Measurements from ENCODE around the gene SRPX2. TPM values are rescaled to one million over a fixed set of nuclear protein-coding genes. Genes with fewer than 3 reads are reported as not detected.

The SRPX2 gene
- total and polyA plus RNA-seq, 2 experiments from 2014 or later: 22.9 to 24.9 TPM

DNA sequence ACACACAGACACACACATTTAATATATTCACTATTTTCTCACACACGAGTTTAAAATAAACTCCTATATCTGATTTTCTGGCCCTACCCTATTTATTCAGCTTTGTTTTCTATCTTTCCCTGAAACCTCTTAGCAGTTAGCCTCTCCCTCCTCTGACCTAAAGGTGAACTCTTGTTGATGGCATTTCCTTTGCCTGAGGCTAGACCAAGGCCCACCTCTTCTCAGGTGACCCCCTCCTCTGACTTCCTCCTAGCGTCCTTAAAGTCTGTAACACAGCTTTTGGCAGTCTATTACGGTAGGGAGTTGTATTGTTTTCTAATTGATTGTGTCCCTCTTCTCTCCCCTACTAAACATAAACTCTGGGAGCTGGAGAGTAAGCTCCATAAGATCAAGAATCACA, 1.7 kb upstream of the SRPX2 start:
- no peaks in the 10 kb centered on the region for H3K36me3 ChIP-seq (replicated peaks; ENCODE audit: insufficient read depth, low read depth)
- WGBS (ENCODE audit: low lambda C conversion rate, missing lambda C conversion rate): 39% methylated on average over 3 of the region's 3 CpGs
- H3K4me3 ChIP-seq: no peak overlapping the region
- H3K9me3 ChIP-seq (ENCODE audit: low read depth): no peaks in the 10 kb centered on the region
- no peak overlapping the region for H3K27ac ChIP-seq
- H4K20me1 ChIP-seq (ENCODE audit: insufficient read depth, poor library complexity, severe bottlenecking): no peaks in the 10 kb centered on the region
- no peaks in the 10 kb centered on the region for H3K79me2 ChIP-seq
- TF ChIP-seq EZH2phosphoT487 (IDR thresholded peaks at IDR 0.05; ENCODE audit: low read depth, severe bottlenecking, unreplicated experiment) (no peak), EZH2 (IDR thresholded peaks at IDR 0.05; ENCODE audit: borderline replicate concordance) (no peak)
- TF ChIP-seq, protein P1, sequence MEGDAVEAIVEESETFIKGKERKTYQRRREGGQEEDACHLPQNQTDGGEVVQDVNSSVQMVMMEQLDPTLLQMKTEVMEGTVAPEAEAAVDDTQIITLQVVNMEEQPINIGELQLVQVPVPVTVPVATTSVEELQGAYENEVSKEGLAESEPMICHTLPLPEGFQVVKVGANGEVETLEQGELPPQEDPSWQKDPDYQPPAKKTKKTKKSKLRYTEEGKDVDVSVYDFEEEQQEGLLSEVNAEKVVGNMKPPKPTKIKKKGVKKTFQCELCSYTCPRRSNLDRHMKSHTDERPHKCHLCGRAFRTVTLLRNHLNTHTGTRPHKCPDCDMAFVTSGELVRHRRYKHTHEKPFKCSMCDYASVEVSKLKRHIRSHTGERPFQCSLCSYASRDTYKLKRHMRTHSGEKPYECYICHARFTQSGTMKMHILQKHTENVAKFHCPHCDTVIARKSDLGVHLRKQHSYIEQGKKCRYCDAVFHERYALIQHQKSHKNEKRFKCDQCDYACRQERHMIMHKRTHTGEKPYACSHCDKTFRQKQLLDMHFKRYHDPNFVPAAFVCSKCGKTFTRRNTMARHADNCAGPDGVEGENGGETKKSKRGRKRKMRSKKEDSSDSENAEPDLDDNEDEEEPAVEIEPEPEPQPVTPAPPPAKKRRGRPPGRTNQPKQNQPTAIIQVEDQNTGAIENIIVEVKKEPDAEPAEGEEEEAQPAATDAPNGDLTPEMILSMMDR (IDR thresholded peaks at IDR 0.05; ENCODE audit: poor library complexity): no peak
- no peaks in the 10 kb centered on the region for H3K9me2 ChIP-seq (replicated peaks; ENCODE audit: insufficient read depth)
- no peak for DNase-seq (ENCODE audit: low spot score)
- peaks cover 21% of the 10 kb centered on the region for H3K4me1 ChIP-seq (ENCODE audit: insufficient read depth)
- H3K27me3 ChIP-seq: no peaks in the 10 kb centered on the region
- H3K4me2 ChIP-seq: no peak overlapping the region
- H2AFZ ChIP-seq: no peak overlapping the region

DNA sequence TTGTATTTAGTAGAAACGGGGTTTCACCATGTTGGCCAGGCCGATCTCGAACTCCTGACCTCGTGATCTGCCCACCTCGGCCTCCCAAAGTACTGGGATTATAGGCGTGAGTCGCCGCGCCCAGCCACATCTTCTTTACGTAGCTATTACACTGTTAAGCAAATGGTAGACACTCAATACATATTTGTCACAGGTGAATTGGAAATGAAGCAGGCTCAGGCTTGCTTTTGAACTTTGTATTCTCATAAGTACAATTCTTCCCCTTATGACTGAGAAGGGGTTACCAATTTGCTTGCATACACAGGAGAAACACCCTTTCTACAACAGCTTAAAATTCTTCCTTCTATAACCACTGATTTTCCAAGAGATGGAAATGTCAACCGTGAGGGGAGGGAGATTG, 787 bp upstream of the SRPX2 start:
- Histone ChIP-seq H3K9me2 (replicated peaks; ENCODE audit: insufficient read depth) (no peaks in the 10 kb centered on the region), H3K4me2 (peak overlapping the region; percentile 48), H4K20me1 (ENCODE audit: insufficient read depth, poor library complexity, severe bottlenecking) (no peaks in the 10 kb centered on the region), H3K27ac (peak overlapping the region; percentile 66), H2AFZ (no peak overlapping the region), H3K9me3 (ENCODE audit: low read depth) (no peaks in the 10 kb centered on the region), H3K4me3 (no peak overlapping the region), H3K36me3 (replicated peaks; ENCODE audit: insufficient read depth, low read depth) (no peaks in the 10 kb centered on the region), H3K79me2 (no peaks in the 10 kb centered on the region), H3K27me3 (no peaks in the 10 kb centered on the region), H3K4me1 (ENCODE audit: insufficient read depth) (peaks cover 30% of the 10 kb centered on the region)
- 83% methylated on average over 11 of the region's 11 CpGs for WGBS (ENCODE audit: low lambda C conversion rate, missing lambda C conversion rate)
- no peak for DNase-seq (ENCODE audit: low spot score)
- TF ChIP-seq, protein P1 (IDR thresholded peaks at IDR 0.05; ENCODE audit: poor library complexity): no peak
- no peak for TF ChIP-seq EZH2 (IDR thresholded peaks at IDR 0.05; ENCODE audit: borderline replicate concordance)
- no peak for TF ChIP-seq EZH2phosphoT487 (IDR thresholded peaks at IDR 0.05; ENCODE audit: low read depth, severe bottlenecking, unreplicated experiment)

DNA sequence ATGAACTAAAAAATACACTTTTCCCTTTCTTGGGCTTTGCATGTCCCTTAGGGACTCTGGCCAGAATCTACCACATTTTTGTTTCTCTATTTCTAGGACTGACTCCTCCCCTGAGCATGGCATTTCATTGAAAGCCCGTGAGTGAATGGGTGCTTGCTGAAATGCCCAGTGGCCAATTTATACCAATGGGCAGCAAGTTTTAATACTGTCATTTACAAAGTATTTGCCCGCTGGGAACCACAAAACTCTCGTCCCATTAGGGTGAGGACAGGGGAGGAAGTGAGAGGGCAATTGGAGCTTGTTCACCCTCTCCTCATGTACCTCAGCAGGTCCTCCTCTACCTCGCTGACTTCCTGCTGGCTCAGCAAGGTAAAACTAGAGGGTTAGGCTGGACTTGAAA, 1.1 kb downstream of the SRPX2 start:
- no peak for DNase-seq (ENCODE audit: low spot score)
- no peaks in the 10 kb centered on the region for H4K20me1 ChIP-seq (ENCODE audit: insufficient read depth, poor library complexity, severe bottlenecking)
- no peaks in the 10 kb centered on the region for H3K9me3 ChIP-seq (ENCODE audit: low read depth)
- no peak overlapping the region for H3K4me3 ChIP-seq
- H3K27me3 ChIP-seq: no peaks in the 10 kb centered on the region
- no peaks in the 10 kb centered on the region for H3K9me2 ChIP-seq (replicated peaks; ENCODE audit: insufficient read depth)
- no peak overlapping the region for H2AFZ ChIP-seq
- TF ChIP-seq EZH2phosphoT487 (IDR thresholded peaks at IDR 0.05; ENCODE audit: low read depth, severe bottlenecking, unreplicated experiment) (no peak), EZH2 (IDR thresholded peaks at IDR 0.05; ENCODE audit: borderline replicate concordance) (no peak)
- TF ChIP-seq, protein P1 (IDR thresholded peaks at IDR 0.05; ENCODE audit: poor library complexity): no peak
- H3K36me3 ChIP-seq (replicated peaks; ENCODE audit: insufficient read depth, low read depth): no peaks in the 10 kb centered on the region
- WGBS (ENCODE audit: low lambda C conversion rate, missing lambda C conversion rate): 71% methylated on average over 4 of the region's 4 CpGs
- peak overlapping the region; percentile 52 for H3K27ac ChIP-seq
- H3K4me1 ChIP-seq (ENCODE audit: insufficient read depth): peaks cover 45% of the 10 kb centered on the region
- peak overlapping the region; percentile 39 for H3K4me2 ChIP-seq
- no peaks in the 10 kb centered on the region for H3K79me2 ChIP-seq

DNA sequence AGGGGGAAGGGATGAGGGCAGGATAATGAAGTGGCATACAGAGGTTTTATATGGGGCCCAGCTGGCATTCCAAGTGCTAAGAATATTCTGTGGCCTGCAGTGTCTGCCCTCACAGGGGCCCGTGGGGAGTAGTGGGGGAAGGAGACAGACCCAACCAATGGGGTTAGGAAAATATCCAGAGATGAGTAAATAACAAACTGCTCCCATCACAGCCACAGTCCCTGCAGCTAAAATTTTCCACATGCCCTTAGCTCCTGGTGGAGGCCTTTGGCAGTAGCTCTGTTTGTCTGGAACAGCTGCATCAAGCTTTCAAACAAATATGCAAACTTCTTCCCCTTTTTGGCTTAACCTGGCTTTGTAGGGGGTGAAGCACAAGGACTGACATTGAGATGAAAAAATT, 3.1 kb downstream of the SRPX2 start:
- H4K20me1 ChIP-seq (ENCODE audit: insufficient read depth, poor library complexity, severe bottlenecking): no peaks in the 10 kb centered on the region
- H2AFZ ChIP-seq: no peak overlapping the region
- peaks cover 45% of the 10 kb centered on the region for H3K4me1 ChIP-seq (ENCODE audit: insufficient read depth)
- H3K9me2 ChIP-seq (replicated peaks; ENCODE audit: insufficient read depth): no peaks in the 10 kb centered on the region
- no peaks in the 10 kb centered on the region for H3K27me3 ChIP-seq
- no peaks in the 10 kb centered on the region for H3K9me3 ChIP-seq (ENCODE audit: low read depth)
- H3K4me3 ChIP-seq: no peak overlapping the region
- no peaks in the 10 kb centered on the region for H3K79me2 ChIP-seq
- TF ChIP-seq, protein P1 (IDR thresholded peaks at IDR 0.05; ENCODE audit: poor library complexity): no peak
- TF ChIP-seq EZH2phosphoT487 (IDR thresholded peaks at IDR 0.05; ENCODE audit: low read depth, severe bottlenecking, unreplicated experiment): no peak
- TF ChIP-seq EZH2 (IDR thresholded peaks at IDR 0.05; ENCODE audit: borderline replicate concordance): no peak
- H3K4me2 ChIP-seq: no peak overlapping the region
- H3K36me3 ChIP-seq (replicated peaks; ENCODE audit: insufficient read depth, low read depth): no peaks in the 10 kb centered on the region
- peak overlapping the region; percentile 89 for H3K27ac ChIP-seq
- peak; percentile 18 for DNase-seq (ENCODE audit: low spot score)
- 0% methylated on average over 1 of the region's 1 CpG for WGBS (ENCODE audit: low lambda C conversion rate, missing lambda C conversion rate)
